Measurements from ENCODE around the gene ANXA1. TPM values are rescaled to one million over a fixed set of nuclear protein-coding genes. Genes with fewer than 3 reads are reported as not detected.

The ANXA1 gene
- total RNA-seq, 1 donor from 2014 or later, result 834 TPM

GRCh38 chr9:73146111-73146815, 5.4 kb upstream of the ANXA1 start:
- no peaks in the 10 kb centered on the region for H3K27me3 ChIP-seq
- intact Hi-C loops (cut with DNase I), result no loop called here
- DNase-seq (ENCODE audit: extremely low spot score in 2 of 2), result no peak
- H3K4me3 ChIP-seq, result no peak overlapping the region
- no peaks in the 10 kb centered on the region for H3K9me3 ChIP-seq
- no peaks in the 10 kb centered on the region for H3K36me3 ChIP-seq
- H3K27ac ChIP-seq, result no peak overlapping the region
- H3K4me1 ChIP-seq, result peaks cover 49% of the 10 kb centered on the region
- TF ChIP-seq CTCF (IDR thresholded peaks at IDR 0.05) (no peak), POLR2AphosphoS5 (IDR thresholded peaks at IDR 0.05; ENCODE audit: insufficient read depth in 1 of 2, low read depth in 1 of 2) (no peak), POLR2A (IDR thresholded peaks at IDR 0.05) (no peak)

- H3K27ac ChIP-seq, result peak overlapping the region; percentile 91
- no peaks in the 10 kb centered on the region for H3K27me3 ChIP-seq
- intact Hi-C loops (cut with DNase I), result no loop called here
- H3K36me3 ChIP-seq, result no peaks in the 10 kb centered on the region
- TF ChIP-seq POLR2AphosphoS5 (IDR thresholded peaks at IDR 0.05; ENCODE audit: insufficient read depth in 1 of 2, low read depth in 1 of 2), result no peak
- TF ChIP-seq CTCF (IDR thresholded peaks at IDR 0.05), result no peak
- no peak for TF ChIP-seq POLR2A (IDR thresholded peaks at IDR 0.05)
- DNase-seq (ENCODE audit: extremely low spot score in 2 of 2), result no peak
- peaks cover 52% of the 10 kb centered on the region for H3K4me1 ChIP-seq
- no peaks in the 10 kb centered on the region for H3K9me3 ChIP-seq
- H3K4me3 ChIP-seq, result no peak overlapping the region
Observed at GRCh38 chr9:73148447-73148937, 3.2 kb upstream of the ANXA1 start.

GRCh38 chr9:73149371-73150067, 2.1 kb upstream of the ANXA1 start:
- Histone ChIP-seq H3K9me3 (no peaks in the 10 kb centered on the region), H3K27ac (peak overlapping the region; percentile 91), H3K4me1 (peaks cover 52% of the 10 kb centered on the region), H3K36me3 (no peaks in the 10 kb centered on the region), H3K27me3 (no peaks in the 10 kb centered on the region), H3K4me3 (no peak overlapping the region)
- intact Hi-C loops (cut with DNase I), result no loop called here
- TF ChIP-seq POLR2AphosphoS5 (IDR thresholded peaks at IDR 0.05; ENCODE audit: insufficient read depth in 1 of 2, low read depth in 1 of 2) (peak; percentile 28 to 97), CTCF (IDR thresholded peaks at IDR 0.05) (no peak)
- no peak for DNase-seq (ENCODE audit: extremely low spot score in 2 of 2)

GRCh38 chr9:73152543-73152844, 829 bp downstream of the ANXA1 start:
- no peaks in the 10 kb centered on the region for H3K36me3 ChIP-seq
- intact Hi-C loops (cut with DNase I), result no loop called here
- H3K4me1 ChIP-seq, result peaks cover 80% of the 10 kb centered on the region
- peak overlapping the region; percentile 46 to 62 for H3K4me3 ChIP-seq
- H3K27me3 ChIP-seq, result no peaks in the 10 kb centered on the region
- H3K27ac ChIP-seq, result peak overlapping the region; percentile 91
- DNase-seq (ENCODE audit: extremely low spot score in 2 of 2), result no peak
- TF ChIP-seq POLR2A (IDR thresholded peaks at IDR 0.05) (no peak), CTCF (IDR thresholded peaks at IDR 0.05) (no peak), POLR2AphosphoS5 (IDR thresholded peaks at IDR 0.05; ENCODE audit: insufficient read depth in 1 of 2, low read depth in 1 of 2) (no peak)
- H3K9me3 ChIP-seq, result no peaks in the 10 kb centered on the region

- H3K4me3 ChIP-seq, result peak overlapping the region; percentile 46 to 62
- peaks cover 84% of the 10 kb centered on the region for H3K4me1 ChIP-seq
- DNase-seq (ENCODE audit: extremely low spot score in 2 of 2), result no peak
- H3K27ac ChIP-seq, result peak overlapping the region; percentile 91
- TF ChIP-seq CTCF (IDR thresholded peaks at IDR 0.05) (no peak), POLR2AphosphoS5 (IDR thresholded peaks at IDR 0.05; ENCODE audit: insufficient read depth in 1 of 2, low read depth in 1 of 2) (no peak), POLR2A (IDR thresholded peaks at IDR 0.05) (no peak)
- intact Hi-C loops (cut with DNase I), result no loop called here
- no peaks in the 10 kb centered on the region for H3K27me3 ChIP-seq
- H3K9me3 ChIP-seq, result no peaks in the 10 kb centered on the region
- no peaks in the 10 kb centered on the region for H3K36me3 ChIP-seq
Observed at GRCh38 chr9:73152953-73153352, 1.3 kb downstream of the ANXA1 start.
